GM19035 (cell line): ENCODE measurements around the gene GPR142.
A peak's percentile ranks its signal among the peaks of the same experiment; 100 is the strongest.

Source experiments
- ATAC-seq: cut with Tn5 transposase; IDR thresholded peaks from one replicate; pipeline ENCODE4 v1.9.1; 2021; ENCODE audit not compliant: unreplicated experiment

The GPR142 gene, protein sequence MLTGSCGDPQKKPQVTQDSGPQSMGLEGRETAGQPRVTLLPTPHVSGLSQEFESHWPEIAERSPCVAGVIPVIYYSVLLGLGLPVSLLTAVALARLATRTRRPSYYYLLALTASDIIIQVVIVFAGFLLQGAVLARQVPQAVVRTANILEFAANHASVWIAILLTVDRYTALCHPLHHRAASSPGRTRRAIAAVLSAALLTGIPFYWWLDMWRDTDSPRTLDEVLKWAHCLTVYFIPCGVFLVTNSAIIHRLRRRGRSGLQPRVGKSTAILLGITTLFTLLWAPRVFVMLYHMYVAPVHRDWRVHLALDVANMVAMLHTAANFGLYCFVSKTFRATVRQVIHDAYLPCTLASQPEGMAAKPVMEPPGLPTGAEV

DNA sequence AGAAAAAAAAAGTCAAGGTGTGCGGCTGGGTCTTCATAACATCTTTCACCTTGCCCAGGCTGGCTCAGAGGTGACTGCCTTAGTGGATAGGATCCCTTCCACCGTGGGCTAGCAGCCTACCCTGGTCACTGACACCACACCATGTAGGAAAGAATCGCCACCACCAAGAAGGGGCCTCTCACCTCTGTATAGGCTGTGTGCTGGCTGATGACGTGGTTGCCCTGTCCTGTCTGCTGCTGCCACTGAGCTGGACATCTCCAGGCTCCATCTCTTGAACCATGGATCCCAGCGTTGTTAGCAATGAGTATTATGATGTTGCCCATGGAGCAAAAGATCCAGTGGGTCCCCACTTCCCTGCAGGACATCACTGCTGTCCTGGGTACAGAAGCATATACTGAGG is at the start of gene GPR142:
GPR142 (plus strand) TSS at position 301 of the 400 bp plus-strand sequence. CDS start 2,035 bp downstream, outside the sequence.
- ATAC-seq, result no peak

DNA sequence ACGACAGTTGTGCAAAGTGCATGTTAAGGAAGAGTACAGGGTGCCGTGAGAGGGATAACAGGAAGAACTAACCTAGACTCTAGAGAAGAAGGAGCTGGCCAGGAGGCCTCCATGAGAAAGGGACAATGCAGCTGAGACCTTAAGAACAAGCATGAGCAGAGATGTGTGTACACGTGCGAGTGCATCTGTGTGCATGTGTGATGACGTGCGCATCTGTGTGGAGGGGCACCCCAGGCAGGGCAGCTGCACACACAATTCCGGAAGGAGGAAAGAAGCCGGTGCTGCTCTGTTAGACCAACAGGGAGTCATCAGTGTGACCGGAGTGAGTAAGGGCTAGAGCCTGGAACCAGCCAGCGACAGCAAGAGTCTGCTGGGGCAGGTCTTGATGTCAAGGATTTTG is 48.9 kb upstream of the GPR142 start:
- no peak for ATAC-seq

DNA sequence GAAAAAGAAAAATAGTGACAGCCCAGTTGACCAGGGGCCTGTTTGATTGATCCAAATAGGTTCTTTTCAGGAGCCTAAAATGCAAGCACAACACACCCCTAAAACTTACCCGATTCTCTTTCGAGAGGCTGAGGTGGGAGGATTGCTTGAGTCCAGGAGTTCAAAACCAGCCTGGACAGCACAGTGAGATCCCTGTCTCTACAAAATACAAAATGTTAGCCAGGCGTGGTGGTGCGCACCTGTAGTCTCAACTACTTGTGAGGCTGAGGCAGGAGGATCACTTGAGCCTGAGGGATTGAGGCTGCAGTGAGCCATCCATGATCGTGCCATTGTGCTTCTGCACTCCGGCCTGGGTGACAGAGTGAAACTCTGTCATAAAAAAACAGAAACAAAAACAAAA is 42.8 kb upstream of the GPR142 start:
- ATAC-seq, result no peak

DNA sequence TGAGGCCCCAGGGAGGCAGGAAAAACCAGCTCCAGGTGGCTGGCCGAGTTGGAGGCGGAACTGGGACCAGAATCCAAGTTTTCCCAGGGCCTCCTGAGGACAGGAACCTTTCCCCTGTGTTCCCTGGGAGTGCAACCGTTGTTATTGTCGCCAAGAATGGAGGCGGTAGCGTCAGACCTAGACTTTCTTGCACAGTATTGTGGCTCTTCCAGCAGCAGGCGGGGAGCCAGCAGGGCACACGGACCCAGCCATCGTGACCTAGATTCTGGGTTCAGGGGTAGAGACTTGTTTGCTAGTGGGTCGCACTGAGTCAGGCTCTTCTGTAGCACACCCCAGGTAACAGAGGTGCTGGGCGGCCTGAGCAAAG is 41.9 kb upstream of the GPR142 start:
- ATAC-seq, result no peak

DNA sequence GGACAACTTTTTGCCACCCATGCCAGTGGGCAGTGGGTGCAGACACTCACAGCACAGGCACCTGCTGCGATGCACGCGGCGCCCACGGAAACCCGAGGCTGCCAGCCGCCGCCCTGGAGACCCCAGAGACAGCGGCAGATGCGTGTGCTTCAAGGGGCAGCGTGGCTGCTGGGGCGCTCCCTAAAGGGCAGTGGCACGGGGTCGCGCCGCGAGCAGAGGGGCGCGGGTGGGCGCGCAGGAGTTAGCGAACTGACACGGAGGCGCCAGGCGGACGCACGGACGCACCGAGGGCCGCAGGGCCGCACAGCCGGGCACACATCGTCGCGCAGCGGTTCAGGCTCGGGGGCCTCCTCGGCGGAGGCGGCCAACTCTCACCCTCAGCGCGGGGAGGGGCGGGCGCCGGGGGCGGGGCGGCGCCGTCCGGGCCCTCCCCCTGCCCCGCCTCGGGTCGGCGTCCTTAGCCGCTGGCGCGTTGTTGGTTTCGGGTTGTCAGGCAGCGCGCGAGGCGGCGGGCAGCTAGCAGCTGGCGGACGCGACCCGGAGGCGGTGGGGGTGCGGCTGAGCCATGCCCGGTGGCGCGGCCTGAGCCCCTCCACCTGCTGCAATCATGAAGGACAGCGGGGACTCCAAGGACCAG is 41.4 kb upstream of the GPR142 start, which contains the start of gene KIF19:
KIF19 (plus strand) TSS at position 484 of the 637 bp plus-strand sequence; CDS start at position 608, 124 bp downstream.
- ATAC-seq, result peak; percentile 72

DNA sequence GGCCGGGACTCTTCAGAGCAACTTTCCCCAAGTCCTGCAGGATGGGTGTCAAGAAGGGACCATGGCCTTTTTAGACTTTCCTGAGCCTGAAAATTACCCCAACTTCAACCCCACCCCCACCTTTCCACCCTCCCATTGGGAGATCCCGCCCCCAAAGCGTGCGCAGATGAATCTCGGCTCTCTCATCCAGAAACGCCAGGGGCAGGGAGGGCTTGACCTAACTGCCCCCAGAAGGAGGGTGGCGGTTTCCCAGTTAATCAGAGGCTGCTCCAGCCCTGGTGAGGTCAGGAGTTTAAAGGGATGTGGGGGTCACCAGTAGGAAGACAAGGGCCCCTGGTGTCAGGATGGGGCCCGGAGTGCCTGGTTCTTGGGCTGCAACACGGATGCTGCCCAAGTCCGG is 40.8 kb upstream of the GPR142 start:
- ATAC-seq, result no peak

DNA sequence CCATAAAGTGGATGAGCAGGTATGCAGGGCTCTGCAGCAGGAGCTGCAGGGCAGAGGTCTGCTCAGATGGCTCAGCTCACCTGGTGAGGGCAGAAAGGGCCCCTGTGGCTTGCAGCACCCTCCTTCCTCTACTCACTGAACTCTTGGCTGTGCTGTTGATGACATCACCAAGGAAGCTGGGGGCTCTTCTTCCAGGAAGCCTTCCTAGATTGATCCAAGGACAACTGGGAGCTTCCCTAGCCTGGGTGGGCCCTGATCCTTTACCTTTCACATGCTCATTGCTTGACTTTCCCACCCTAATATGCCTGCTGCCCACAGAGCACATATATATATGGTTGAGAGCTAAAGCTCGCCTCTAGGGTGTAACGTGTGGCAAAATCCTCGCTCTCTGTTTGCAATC is 38.8 kb upstream of the GPR142 start:
- ATAC-seq, result no peak

DNA sequence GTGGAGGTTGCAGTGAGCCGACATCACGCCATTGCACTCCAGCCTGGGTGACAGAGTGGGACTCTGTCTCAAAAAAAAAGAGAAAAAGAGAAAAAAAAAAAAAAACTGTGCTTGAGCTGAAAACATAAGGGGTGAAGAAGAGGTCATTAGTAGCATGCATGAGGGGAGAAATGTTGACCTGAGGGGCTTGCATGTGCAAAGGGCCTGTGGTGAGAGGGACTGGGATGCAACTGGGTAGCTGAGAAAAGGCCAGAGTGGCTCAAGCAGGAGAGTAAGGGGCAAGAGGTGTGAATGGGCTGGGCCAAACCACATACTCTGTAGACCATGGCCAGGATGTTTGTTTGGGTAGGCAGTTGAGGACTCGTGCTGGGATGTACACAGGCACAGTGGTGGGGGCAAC is 37.9 kb upstream of the GPR142 start:
- ATAC-seq, result no peak

DNA sequence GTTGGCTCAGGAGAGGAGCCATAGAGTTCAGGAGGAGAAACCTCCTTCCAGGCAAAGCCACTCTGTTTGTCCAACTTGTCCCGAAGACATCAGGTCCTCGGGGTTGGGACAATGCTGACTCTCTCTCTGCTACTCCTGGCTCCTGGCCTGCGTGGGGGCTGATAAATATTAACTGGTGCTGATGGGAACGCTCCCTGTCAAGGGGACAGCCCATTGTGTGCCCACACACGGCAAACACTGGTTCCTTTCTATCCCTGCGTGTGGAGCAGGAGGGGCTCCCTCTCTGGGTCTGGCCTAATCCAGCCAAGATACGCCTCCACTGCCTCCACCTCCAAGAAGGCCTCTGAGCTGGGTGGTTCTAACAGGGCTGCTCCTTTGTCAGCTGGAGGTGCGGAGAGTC is 36.9 kb upstream of the GPR142 start:
- no peak for ATAC-seq

DNA sequence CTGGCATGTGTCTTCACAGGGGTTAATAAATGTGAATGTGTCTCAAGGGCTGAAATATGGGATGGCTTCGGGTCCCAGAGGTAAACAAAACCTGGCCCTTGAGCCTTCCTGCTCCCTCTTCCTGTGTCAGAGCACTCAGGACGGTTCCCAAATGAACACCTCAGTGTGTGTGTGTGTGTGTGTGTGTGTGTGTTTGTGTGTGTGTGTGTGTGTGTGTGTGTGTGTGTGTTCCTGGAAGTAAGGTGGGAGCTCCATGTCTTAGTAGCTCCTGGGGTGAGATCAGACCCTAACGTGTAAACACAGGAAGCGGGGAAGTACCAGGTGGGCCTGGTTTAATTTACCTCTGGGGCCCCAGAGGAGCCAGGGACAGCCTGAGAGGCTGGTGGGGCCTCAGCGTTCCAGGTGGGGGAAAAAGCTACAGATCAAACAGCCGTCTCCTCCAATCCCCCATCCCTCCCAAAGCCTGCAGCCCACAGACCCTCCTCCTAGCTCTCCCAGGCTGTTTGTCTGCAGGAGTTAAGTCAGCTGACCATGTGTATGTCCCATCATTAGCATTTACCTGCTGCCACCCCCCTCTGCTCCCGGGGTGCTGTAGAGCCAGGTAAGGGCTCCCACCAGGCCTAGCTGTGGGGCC is 35.2 kb upstream of the GPR142 start:
- no peak for ATAC-seq

DNA sequence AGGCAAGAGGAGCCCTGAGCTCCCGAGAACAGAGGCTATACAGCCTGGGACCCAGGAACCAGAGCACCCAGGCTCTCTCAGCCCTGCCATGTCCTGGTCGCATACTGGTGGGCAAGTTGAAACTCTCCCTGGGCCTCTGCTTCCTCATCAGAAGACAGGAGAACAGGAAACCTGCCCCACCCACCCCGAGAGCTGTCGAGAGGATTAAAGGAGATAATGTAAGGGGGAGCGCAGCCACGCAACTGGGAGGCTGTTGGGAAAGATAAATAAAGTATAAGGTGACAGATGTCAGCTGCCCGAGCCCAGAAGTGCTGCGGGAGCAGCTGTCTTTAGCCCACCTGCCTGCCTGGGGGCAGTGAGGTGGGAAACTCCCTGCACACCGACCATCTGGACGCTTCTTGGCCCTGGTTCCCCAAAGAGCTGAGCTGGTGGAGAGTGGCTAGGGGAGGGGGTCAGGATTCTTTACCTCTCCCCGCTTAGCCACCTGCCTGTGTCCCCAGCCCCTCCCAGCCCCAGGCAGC is 34.5 kb upstream of the GPR142 start:
- no peak for ATAC-seq

DNA sequence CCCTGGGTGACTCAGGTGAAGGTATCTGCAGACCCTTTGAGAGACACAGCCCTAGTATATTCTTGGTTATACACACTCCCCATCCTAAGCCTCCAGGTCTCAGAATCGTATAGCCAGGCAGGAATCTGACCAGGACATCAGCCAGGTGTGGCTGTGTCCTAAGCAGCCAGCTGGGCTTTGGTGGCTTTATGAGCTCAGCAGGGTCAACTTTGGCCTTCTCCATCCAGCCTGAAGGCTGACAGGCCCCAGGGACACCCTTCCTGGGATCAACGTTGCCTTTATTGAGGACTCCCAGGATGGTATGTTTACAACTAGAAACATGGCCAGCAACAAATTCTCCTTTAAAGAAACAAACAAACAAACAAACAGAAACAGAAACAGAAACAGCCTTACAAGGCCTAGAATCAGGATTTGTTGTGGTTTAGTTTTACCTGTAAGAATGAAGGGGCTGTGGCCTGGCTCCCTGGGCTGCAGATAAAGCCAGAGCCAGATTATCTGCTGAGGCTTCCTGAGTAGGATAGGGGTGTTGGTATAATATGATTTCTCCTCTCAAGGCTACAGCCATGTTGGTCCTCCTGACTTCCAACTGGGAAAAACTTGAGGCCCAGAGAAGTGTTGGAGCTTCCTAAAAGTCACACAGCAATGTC is 32.8 kb upstream of the GPR142 start:
- no peak for ATAC-seq

DNA sequence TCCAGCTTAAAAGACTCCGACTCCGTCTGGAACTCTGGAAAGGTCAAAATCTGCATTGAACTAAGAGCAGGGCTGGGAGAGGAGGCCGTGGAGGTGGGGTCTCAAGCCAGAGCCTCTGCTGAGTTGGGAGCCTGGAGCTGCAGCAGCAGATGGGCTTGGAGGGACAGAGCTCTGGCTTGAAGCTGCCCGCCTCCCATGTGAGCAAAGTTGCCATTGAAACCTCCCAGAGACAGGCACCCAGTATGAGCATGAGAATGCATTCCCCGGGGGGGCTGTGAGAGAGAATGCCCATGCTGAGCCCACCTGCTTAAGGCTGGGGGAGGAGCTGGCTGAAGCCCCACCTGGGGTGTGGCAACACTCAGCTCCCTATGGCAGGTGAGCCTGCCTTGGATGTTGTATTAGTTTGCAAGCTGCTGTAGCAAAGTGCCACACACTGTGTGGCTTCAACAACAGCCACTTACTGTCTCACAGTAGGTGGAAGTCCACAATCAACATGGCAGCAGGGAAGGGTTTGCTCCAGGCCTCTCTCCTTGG is 31.7 kb upstream of the GPR142 start:
- ATAC-seq, result no peak

DNA sequence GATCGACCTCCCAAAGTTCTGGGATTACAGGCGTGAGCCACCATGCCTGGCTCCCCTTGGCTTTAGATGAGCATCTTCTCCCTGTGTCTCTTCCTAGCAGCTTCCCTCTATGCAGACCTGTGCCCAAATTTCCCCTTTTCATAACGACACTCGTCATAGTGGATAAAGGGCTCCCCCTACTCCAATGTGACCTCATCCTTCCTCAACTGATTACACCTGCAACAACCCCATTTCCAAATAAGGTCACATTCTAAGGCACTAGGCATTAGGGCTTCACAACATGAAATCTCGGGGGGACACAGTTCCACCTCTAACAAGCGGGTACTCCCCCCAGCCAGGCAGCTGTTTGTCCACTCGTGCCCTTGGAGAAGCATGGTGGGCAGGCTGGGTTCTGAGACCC is 31.0 kb upstream of the GPR142 start:
- ATAC-seq, result no peak

DNA sequence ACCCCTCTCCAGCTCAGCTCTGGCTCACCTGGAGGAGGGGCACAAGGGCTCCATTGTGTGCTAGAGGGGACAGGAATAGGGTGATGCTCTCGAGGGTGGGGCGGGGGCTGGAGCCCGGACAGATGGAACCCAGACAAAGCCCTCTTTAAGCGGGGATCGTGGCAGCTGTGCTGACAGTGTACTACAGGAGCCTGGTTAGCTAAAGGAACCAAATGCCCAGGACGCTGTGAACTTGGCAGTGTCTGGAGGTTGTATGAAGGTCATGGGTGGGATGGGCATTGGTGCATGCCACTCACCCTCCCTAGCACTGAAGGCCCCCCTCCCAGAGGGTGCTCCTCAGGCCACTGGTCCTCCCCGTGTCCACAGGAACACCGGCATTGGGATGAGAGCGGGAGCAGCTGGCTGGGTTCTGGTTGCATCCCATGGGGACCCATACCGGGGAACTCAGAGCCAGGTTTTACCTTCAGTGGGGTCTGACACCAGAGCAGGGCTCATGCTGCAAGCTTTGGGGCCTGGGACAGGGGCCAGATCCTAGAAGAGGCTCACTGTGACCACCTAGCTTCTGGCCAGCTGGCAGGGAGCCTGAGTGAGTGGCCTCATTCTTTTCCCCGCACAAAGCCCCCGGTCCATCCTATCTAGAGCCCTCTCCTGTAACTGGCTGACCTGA is 29.3 kb upstream of the GPR142 start:
- no peak for ATAC-seq

DNA sequence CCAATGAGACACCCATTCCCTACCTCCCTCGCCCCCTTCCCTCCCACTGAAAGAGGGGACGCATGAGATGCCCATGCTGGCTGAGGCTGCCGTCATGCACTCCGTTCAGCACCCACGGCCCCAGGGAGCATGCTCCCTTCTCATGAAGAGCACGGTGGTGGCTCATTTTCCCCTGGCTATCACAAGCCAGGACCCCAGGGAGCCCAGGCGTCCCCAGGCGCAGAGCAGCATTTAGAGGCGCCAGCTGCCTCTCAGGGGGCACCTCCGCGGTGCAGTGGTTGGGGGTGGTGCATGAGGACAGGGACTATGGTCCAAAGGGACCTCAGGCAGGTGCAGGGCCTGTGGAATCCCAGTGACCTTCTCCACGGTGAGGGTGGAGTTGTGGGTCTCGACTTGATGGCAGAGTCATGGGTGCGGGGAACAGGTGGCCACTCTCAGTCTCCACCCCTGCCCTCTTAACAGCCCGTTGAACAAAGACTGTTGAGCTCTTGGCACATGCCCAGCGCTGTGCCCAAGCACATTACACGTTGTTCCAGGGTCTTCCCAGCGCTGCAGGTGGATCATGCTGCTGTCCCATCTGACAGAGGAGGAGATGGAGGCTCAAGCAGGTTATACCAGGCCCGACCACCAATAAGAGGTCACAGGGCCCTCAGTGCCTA is 27.6 kb upstream of the GPR142 start:
- ATAC-seq, result no peak

DNA sequence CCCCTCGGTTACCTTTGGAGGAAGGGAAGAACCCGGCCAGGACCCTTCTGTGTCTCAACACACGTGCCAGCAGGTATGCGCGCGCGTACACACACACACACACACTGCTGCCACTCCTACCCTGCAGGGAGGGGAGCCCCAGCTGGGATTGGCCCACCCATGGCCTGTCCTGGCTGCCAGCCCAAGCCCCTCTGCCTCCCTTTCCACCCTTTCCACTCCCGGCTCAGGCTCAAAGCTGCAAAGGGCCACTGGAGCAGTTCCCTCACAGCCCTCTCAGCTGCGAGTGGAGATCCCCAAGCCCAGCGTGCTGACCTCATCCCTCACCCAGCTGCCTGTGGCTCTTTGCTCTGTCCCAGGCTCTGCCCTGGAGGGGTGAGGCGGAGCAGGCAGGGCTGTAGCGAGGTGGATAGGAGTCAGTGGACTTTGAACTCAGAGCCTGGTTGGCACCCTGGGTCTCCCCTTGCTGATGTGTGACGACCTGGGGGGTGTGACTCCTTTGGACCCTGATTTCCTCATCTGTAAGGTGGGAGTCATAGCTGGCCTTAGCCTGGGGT is 26.8 kb upstream of the GPR142 start:
- no peak for ATAC-seq

DNA sequence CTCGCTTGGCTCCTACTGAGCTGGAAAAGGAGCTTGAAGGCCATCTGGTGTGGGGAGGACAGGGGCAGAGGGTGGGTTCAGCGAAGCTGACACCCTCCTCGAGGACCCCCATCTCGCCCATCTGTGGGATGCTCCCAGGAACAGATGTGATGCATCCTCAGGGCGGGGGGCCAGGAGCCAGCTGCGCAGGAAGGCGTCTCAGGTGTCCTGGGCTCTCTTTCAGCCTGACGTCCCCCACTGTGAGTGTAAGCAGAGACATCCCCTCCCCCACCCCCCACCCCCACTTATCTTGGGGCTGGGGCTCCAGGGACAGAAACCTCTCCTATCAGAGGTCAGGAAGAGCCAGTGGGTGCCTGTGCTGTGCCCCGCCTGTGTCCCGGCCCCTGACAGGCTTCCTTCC is 25.1 kb upstream of the GPR142 start:
- no peak for ATAC-seq

DNA sequence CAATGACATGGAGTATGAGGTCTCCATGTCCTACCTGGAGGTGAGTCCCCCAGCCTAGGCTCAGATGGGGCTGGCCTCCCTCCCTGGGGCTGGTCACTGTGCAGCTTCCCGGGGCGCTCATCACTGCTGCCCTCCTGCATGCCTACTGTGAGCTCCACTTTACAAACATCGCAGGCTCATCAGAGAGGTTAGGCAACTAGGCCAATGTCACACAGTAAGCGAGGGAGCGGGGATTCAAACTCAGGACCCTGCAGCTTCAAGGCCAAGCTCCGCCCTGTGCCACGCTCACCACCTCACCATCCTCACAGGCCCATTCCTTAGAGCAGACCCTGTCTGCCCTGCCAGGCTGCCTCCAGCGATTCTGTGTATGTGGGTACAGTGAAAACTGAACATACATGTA is 24.2 kb upstream of the GPR142 start:
- no peak for ATAC-seq
